HK-2 (cell line): ENCODE results near the gene TM4SF18.

Experiments
- DNase-seq: peaks from one replicate; pipeline ENCODE4 v3.0.0-alpha.2; 2018; ENCODE audit not compliant: unreplicated experiment

TM4SF18 gene

GRCh38 chr3:149284034-149284433 is 49.4 kb downstream of the TM4SF18 start:
- DNase-seq: no peak

- no peak for DNase-seq
Observed at GRCh38 chr3:149283401-149283800, 50.0 kb downstream of the TM4SF18 start.

DNA sequence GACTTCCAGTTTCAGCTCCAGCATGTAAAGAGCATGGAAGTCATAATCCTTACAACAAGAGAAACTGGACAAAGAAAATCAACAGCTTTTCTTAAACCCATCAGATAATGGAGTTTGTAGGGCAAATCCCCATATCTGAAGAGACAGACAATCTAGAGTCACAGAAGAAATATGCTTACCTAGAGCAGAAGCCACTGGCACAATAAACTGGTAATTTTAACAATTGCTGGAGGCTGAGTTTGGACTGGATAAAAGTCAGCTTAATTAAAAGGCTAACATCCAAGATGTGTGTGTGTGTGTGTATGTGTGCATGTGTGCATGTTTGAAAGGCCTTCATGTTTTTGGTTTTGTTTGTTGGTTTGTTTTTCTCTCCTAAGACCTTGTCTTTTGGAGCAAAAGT is 50.6 kb downstream of the TM4SF18 start:
- no peak for DNase-seq

GRCh38 chr3:149282322-149282721 is 51.1 kb downstream of the TM4SF18 start:
- DNase-seq: no peak

DNA sequence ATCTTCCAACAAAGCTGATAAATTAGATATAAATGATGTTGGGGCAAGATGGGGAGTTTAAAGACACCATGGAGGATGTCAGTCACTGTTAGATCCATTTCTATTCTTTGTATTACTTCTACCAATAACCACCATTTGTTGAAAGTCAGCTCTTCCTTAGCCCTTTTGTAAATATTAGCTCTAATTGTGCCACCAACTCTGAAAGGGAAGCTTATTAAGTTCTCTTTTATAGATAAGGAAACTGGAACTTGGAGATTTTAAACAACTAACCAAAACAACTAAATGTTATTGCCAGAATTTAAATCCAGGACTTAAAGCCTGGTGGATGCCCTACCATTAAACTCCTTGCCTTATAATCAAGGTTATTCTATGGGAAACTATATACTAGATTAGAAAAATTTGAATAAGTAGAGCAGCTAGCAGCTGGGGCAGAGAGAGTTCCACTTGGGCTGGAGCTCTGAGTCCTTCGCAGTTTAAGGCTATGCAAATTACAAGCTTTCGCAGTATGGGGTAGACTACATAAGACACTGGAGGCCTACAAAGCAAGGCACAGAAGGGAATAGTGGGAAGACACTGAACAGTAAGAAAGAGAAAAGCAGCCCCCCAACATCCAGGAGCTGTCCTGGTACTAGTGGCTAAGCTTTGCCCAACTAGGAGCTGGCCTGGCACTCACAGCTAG is 52.6 kb downstream of the TM4SF18 start:
- DNase-seq: no peak

DNA sequence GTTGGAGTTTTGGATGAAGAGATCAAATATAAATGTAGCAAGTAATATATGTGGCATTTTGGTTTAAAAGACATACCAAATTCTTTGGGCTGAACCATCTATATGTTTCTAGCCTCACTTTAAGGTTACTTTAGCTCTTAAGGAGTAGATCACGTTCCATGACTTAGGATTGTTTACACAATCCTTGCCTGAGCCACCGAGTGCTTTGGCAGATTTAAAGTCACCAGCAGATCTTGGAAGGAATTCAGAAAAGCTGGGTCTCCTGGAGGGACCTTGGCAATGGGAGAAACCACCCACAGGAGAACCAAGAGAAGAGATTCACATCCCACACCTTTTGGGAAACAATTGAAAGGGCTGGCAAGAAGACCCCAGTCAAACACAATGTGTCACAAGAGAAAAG is 54.5 kb downstream of the TM4SF18 start:
- DNase-seq: no peak

GRCh38 chr3:149277331-149277813 is 56.1 kb downstream of the TM4SF18 start:
- no peak for DNase-seq

DNA sequence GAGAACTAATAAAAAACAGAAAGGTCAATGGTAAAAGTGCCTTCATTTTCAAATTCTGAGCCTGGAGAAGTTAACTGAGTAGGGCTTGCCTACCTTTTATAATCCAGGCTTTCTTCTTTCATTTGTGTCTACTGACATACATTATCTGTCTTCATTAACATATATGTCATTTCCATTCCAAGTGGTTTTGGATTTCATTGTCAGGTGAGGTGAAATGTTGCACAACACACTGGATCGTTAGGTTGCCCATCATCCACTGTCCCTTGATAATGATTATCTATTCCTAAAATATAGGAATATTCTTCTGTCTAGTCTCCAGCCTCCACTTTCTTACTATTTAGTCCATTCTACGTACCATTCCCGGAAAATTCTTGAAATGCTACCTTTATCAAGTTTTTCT is 56.8 kb downstream of the TM4SF18 start:
- DNase-seq: no peak

DNA sequence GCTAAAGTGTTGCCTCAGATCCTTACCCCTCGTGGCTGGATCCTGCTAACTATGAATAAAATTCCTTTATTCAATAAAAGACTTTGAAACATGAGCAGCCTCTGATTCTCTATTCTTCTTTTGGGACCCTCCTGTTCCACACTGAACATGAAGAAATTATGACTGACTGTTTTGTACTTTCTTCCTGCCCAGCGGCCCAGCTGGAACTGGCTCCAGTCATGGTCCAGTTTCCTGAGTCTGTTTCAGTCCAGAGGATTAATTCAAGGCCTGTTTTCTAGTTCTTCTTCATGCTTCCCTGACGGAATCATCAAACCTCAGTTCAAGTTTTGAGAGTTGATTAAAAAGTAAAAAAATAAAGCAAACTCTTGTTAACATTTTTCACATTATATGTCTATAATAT is 59.2 kb downstream of the TM4SF18 start:
- no peak for DNase-seq

- peak; percentile 46 for DNase-seq
Observed at GRCh38 chr3:149273096-149273751, 60.2 kb downstream of the TM4SF18 start.

GRCh38 chr3:149271669-149272068 is 61.8 kb downstream of the TM4SF18 start:
- DNase-seq: no peak

- no peak for DNase-seq
Observed at GRCh38 chr3:149270180-149270579, 63.3 kb downstream of the TM4SF18 start.

GRCh38 chr3:149269687-149270086 is 63.7 kb downstream of the TM4SF18 start:
- DNase-seq: no peak
